Measurements from ENCODE around the gene HSPA9.

Gene HSPA9

DNA sequence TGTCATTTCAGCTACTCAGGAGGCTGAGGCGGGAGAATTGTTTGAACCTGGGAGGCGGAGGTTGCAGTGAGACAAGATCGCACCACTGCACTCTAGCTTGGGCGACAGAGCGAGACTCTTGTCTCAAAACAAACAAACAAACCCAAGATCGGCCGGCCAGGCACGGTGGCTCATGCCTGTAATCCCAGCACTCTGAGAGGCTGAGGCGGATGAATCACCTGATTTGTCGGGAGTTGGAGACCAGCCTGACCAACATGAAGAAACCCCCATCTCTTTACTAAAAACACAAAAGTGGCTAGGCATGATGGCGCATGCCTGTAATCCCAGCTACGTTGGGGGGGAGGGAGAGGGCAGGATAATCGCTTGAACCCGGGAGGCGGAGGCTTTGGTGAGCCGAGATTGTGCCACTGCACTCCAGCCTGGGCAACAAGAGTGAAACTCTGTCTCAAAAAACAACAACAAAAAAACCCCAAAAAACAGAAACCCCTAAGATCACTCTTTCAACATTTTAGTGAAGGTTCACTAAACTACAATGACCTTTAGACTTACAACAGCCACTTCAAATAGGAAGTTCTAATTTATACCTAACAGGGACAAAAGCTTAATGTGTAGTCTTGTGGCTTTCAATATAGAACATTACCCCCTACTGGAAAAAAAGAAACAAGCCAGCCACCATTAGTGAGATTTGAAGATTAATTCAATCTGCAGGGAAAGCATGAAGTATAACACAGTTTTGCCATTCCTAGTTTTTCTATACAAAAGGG, 7.0 kb downstream of the HSPA9 start:
- in situ Hi-C loops (cut with MboI; ENCODE audit: low pct_unique_long_range_greater_than_20kb, low sequenced_read_pairs), result no loop called here
- DNase-seq, result no peak

DNA sequence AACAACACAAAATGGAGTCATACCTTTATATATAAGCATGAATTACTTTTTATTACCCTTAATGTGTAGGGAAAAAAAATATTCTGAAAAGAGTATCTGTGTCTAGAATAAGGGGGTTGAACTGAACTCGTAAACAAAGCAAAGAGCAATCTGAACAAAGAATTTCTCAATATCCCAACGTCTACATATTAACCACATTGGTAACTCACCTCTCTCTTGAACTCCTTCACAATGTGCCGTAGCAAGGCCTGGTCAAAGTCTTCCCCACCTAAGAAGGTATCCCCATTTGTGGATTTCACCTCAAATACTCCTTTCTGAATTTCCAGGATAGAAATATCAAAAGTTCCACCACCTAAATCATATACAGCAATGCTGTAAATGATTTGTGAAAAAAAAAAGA, 8.4 kb downstream of the HSPA9 start:
- no peak for DNase-seq
- in situ Hi-C loops (cut with MboI; ENCODE audit: low pct_unique_long_range_greater_than_20kb, low sequenced_read_pairs), result no loop called here

DNA sequence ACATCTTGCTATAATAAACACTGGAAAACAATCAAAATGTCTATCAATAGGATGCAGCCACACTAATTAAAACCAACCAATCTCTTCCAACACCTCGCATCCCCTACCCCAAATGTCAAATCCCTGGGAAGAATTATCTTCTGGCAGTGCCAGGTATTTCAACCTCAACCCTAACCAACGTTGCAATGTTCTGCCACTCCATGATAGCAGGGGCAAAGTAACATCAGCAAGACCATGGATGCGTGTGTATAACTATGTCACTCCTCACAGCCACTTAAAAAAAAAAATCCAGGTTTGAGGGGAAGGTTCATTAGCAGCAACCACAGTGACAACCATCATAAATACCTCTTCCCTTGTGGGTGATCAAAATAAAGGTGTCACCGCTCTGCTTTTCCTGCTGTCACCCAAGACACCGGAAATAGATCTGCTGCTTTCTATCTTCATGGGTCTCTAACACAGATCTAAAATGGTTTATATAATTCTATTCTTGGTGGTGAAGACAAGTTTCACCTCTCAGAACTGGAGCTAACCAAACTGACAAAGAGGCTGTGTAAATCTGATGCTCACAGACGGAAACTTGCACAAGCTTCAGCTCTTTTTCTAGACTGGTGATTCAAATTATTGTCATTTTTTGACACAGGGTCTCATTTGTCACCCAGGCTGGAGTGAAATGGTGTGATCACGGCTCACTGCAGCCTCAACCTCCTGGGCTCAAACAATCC, 9.9 kb downstream of the HSPA9 start:
- DNase-seq, result no peak
- in situ Hi-C loops (cut with MboI; ENCODE audit: low pct_unique_long_range_greater_than_20kb, low sequenced_read_pairs), result no loop called here

DNA sequence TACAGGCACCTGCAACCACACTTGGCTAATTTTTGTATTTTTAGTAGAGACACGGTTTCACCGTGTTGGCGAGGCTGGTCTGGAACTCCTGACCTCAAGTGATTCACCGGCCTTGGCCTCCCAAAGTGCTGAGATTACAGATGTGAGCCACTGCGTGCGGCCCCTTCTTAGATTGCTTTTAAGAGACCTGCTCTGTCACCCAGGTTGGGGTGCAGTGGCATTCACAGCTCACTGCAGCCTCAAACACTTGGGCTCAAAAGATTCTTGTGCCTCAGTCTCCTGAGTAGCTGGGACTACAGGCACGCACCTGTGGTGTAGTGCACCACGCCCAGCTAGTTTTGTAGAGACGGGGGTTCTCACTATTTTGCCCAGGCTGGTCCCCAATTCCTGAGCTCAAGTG, 11.0 kb downstream of the HSPA9 start:
- in situ Hi-C loops (cut with MboI; ENCODE audit: low pct_unique_long_range_greater_than_20kb, low sequenced_read_pairs), result no loop called here
- DNase-seq, result no peak

GRCh38 chr5:138563340-138564118, 11.7 kb downstream of the HSPA9 start:
- no peak for DNase-seq
- in situ Hi-C loops (cut with MboI; ENCODE audit: low pct_unique_long_range_greater_than_20kb, low sequenced_read_pairs), result no loop called here

- no peak for DNase-seq
- in situ Hi-C loops (cut with MboI; ENCODE audit: low pct_unique_long_range_greater_than_20kb, low sequenced_read_pairs), result no loop called here
Observed at GRCh38 chr5:138560971-138561370, 14.2 kb downstream of the HSPA9 start.

GRCh38 chr5:138559937-138560336, 15.3 kb downstream of the HSPA9 start:
- DNase-seq, result no peak
- in situ Hi-C loops (cut with MboI; ENCODE audit: low pct_unique_long_range_greater_than_20kb, low sequenced_read_pairs), result no loop called here

DNA sequence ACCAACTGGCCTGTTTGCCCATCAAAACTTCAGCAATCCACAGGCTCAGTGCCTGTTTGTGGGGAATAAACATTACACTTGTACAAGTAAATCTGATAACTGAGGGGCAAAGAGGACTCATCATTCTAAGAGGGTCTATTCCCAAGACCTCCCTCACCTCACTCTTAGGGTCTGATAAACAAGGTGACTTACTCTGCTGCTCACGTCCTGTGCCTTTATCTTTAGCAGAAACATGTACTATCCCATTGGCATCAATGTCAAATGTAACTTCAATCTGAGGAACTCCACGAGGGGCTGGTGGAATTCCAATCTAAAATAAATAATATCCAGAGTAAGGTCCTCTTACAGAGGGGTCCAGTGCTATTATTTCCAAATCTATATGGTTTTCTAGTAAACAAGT, 17.5 kb downstream of the HSPA9 start:
- DNase-seq, result no peak
- in situ Hi-C loops (cut with MboI; ENCODE audit: low pct_unique_long_range_greater_than_20kb, low sequenced_read_pairs), result no loop called here

DNA sequence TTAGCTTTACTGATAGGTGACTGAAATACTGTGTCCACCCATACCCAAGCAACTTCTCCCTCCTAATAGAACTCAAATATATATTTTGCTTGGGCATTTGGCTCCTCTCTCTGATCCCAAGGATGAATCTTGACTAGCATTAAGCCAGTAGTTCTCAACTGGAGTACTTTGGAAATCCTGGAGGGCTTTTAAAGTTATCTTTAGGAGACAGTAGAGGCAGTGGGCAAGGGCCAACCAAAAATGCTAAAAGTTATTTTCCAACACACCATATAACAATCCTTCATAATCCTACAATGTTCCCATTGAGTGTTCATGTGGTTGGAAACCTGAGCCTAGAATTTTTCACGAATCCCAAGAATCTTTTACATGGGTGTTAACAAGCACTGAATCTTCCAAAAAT, 21.1 kb downstream of the HSPA9 start:
- DNase-seq, result no peak
- in situ Hi-C loops (cut with MboI; ENCODE audit: low pct_unique_long_range_greater_than_20kb, low sequenced_read_pairs), result no loop called here

GRCh38 chr5:138553437-138554095, 21.6 kb downstream of the HSPA9 start:
- no peak for DNase-seq
- in situ Hi-C loops (cut with MboI; ENCODE audit: low pct_unique_long_range_greater_than_20kb, low sequenced_read_pairs), result no loop called here

- DNase-seq, result no peak
- in situ Hi-C loops (cut with MboI; ENCODE audit: low pct_unique_long_range_greater_than_20kb, low sequenced_read_pairs), result no loop called here
Observed at GRCh38 chr5:138552657-138553056, 22.5 kb downstream of the HSPA9 start.

DNA sequence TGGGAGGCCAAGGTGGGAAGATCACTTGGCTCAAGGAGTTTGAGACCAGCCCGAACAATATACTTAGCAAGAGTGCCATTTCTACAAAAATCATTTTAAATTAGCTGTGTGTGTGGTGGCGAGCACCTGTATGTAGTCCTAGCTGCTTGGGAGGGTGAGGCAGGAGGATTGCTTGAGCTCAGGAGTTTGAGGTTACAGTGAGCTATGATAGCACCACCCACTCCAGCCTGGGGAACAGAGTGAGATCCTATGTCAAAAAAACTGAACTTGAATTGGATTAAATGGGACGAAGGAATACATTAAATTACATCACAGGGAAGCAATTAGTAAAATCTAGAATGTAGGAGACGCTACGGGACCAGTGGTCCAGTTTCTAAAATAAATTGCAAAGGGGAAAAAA, 25.8 kb downstream of the HSPA9 start:
- in situ Hi-C loops (cut with MboI; ENCODE audit: low pct_unique_long_range_greater_than_20kb, low sequenced_read_pairs), result no loop called here
- DNase-seq, result no peak

DNA sequence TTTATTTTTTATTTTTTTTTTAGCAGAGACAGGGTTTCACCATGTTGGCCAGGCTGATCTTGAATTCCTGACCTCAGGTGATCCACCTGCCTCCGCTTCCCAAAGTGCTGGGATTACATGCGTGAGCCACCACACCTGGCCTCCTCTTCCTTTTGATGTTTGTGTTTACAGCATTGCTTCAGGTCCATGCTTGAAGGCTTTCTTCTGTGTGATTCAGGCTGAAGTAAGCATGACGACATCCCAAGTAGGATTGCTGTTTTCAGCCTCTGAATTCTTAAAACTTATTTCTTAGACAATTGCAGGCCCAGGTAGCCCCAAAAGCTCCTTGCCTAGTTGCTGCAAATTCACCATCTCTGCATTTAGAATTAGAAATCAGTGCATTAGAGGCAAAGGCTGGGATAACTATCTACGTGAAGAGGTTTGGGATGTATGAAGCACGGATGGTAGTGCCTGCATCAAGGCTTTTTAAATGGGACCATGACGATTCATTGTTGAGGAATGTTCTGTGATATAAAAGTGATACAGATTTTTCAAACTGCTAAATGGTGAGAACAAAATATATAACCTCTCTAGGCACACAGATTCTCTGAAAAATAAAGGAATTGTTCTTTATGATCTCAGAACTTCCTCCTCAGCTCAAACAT, 29.2 kb downstream of the HSPA9 start:
- in situ Hi-C loops (cut with MboI; ENCODE audit: low pct_unique_long_range_greater_than_20kb, low sequenced_read_pairs), result no loop called here
- DNase-seq, result no peak

DNA sequence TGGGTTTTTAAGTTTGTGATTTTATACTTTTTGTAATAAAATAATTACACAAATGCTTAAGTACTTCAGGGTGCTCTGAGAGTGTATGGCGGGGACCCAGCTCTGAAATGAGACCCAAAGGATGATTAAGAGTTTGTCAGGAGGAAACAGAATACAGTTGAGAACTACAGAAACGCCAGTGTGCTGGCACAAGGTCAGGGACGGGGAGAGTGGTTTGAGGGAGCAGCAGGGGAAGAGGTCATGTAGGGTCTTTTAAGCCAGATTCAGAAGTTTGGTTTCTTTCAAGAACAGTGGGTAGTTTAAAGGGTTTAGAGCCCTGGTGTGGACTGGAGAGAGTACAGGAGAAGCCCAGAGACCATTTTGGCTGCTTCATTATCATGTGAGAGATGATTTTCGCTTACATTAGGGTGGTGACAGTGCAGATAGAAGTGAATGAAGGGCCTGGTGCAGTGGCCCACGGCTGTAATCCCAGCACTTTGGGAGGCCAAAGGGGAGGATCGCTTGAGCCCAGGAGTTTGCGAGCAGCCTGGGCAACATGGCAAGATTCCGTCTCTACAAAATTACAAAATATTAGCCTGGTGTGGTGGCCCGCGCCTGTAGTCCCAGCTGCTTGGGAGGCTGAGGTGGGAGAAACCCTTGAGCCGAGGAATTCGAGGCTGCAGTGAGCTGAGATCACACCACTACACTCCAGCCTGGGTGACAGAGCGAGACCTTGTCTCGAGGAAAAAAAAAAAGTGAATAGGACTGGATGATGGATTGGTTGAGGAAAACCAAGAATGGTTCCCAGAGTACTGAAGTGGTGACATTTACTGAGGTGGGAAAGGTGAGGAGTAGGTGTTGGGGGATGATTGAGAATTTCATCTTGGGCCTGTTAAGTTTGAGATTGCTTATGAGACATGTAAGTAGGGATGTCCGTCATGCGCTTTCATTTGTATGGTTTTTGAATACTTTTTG, 30.7 kb downstream of the HSPA9 start:
- peak; percentile 22 for DNase-seq
- in situ Hi-C loops (cut with MboI; ENCODE audit: low pct_unique_long_range_greater_than_20kb, low sequenced_read_pairs), result no loop called here

GRCh38 chr5:138543730-138544104, 31.5 kb downstream of the HSPA9 start:
- no peak for DNase-seq
- in situ Hi-C loops (cut with MboI; ENCODE audit: low pct_unique_long_range_greater_than_20kb, low sequenced_read_pairs), result no loop called here

- in situ Hi-C loops (cut with MboI; ENCODE audit: low pct_unique_long_range_greater_than_20kb, low sequenced_read_pairs), result no loop called here
- DNase-seq, result peak; percentile 100
Observed at GRCh38 chr5:138542956-138543729, 32.1 kb downstream of the HSPA9 start, which contains the start of gene ETF1. Gene ETF1 (minus strand): TSS chr5:138543236. CDS start chr5:138542918, 318 bp downstream.

DNA sequence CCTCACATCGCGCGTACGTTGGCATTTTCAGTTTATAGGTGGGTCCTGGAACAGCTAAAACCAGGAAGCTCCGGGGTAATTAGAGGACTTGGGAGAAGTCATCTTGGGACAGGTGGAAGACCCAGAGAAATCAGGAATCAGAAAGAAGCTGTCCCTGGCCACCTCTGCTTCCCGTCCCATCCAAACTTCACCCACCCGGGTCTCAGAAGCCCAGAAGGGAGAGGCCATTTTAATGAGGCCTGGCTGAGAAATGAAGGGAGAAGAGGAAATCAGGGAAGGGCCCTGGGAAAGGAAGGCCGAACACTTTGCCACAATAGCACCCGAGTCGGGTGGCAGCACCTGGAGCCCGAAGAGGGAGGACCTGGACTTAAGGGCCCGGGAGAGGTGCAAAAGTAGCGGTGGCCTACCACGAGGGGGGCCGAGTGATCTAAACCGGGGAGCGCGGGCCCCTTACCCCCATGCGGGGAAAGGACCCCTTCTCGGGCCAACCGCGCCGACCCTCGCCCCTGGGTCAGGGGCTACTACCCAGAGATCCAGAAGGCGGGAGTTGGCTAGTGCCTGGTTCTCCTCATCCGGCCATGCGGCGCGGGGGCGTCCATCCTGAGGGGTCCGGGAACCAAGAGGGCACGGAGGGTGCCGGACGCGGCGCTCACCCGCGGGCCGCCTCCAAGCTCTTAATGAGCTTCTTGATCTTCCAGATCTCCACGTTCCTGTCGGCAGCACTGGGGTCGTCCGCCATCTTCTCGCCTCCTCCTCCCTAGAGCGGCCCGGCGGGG, 32.8 kb downstream of the HSPA9 start:
- DNase-seq, result peak; percentile 32
- in situ Hi-C loops (cut with MboI; ENCODE audit: low pct_unique_long_range_greater_than_20kb, low sequenced_read_pairs), result no loop called here

Measured in KBM-7 (cell line).